ENCODE measurements around the gene EML6. TPM values are rescaled to one million over a fixed set of nuclear protein-coding genes. Genes with fewer than 3 reads are reported as not detected.

The EML6 gene
- total RNA-seq, 1 experiment from 2014 or later = 1.5 TPM

DNA sequence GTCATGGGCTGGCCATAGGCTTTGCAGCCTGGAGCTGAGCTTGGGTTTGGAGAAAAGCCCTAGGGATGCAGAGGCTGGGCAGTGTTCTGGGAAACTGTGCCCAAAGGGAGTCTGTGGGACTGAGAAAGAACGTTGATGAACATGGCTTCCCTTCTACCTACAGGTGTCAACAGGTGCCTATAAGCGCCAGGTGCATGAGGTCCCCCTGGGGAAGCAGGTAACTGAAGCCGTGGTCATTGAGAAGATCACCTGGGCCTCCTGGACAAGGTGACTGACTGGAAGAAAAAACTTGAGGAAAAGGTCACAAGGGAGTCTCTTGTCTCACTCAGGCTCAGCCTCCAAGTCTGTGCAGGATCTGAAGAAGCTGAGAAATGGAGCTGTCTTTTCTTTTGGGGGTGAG is 243.4 kb downstream of the EML6 start:
- Histone ChIP-seq H3K14ac (ENCODE audit: insufficient read depth, low read length) (no peak overlapping the region), H4K20me1 (ENCODE audit: control insufficient read depth, insufficient read depth, insufficient read length) (no peaks in the 10 kb centered on the region), H3K56ac (ENCODE audit: insufficient read length, low read depth, low read length) (no peak overlapping the region), H4K5ac (ENCODE audit: insufficient read length, low read depth, low read length) (no peak overlapping the region), H3K23me2 (ENCODE audit: insufficient read length, low read depth, low read length, poor library complexity, severe bottlenecking) (no peaks in the 10 kb centered on the region), H3K27ac (ENCODE audit: insufficient read length, low read depth, low read length) (no peak overlapping the region), H3K9ac (ENCODE audit: extremely low read depth, insufficient read length, low read length) (no peak overlapping the region), H3K4me1 (ENCODE audit: insufficient read depth, low read length) (peaks cover 2% of the 10 kb centered on the region; the same call in 1 of the 2 replicates), H2BK120ac (ENCODE audit: low read depth, low read length, poor library complexity, severe bottlenecking) (no peak overlapping the region), H3K4ac (ENCODE audit: low read depth, low read length) (no peak overlapping the region), H4K91ac (ENCODE audit: insufficient read length, low read depth, low read length) (no peak overlapping the region), H4K8ac (replicated peaks; ENCODE audit: insufficient read length, low read depth, low read length) (no peak overlapping the region), H3K4me2 (ENCODE audit: insufficient read depth, insufficient read length, low read length) (no peak overlapping the region), H3T11ph (ENCODE audit: low read length) (no peak overlapping the region), H3K79me1 (ENCODE audit: insufficient read depth, low read depth, low read length, poor library complexity, severe bottlenecking) (no peaks in the 10 kb centered on the region), H2BK5ac (ENCODE audit: insufficient read length, low read length) (no peak overlapping the region), H3K9me3 (ENCODE audit: control insufficient read depth, low read depth, low read length) (no peaks in the 10 kb centered on the region), H3K18ac (ENCODE audit: insufficient read length, low read depth, low read length) (no peak overlapping the region), H2AFZ (ENCODE audit: low read length) (no peak overlapping the region), H3K23ac (ENCODE audit: insufficient read length, low read depth, low read length) (no peak overlapping the region), H2BK15ac (ENCODE audit: low read depth, low read length) (no peak overlapping the region), H2BK12ac (ENCODE audit: insufficient read length, low read depth, low read length) (no peak overlapping the region), H3K27me3 (ENCODE audit: insufficient read depth, low read length) (no peaks in the 10 kb centered on the region), H2AK5ac (ENCODE audit: insufficient read length, low read length) (no peak overlapping the region), H2BK20ac (ENCODE audit: low read depth, low read length, poor library complexity, severe bottlenecking) (no peak overlapping the region), H3K79me2 (ENCODE audit: insufficient read depth, low read length) (no peaks in the 10 kb centered on the region)
- peak overlapping the region in 1 of 3 experiments; percentile 30; a peak in 1 of 7 replicates for H3K27ac Mint-ChIP-seq
- no peak overlapping the region for H3K4me3 Mint-ChIP-seq
- H3K36me3 Mint-ChIP-seq (ENCODE audit: insufficient read depth in 1 of 3, low read depth in 3 of 3) = peaks cover 15 to 34% (median 23%) of the 10 kb centered on the region in 3 experiments
- no peaks in the 10 kb centered on the region for H3K9me3 Mint-ChIP-seq
- DNase-seq = no peak
- peaks cover 30 to 32% of the 10 kb centered on the region in 2 experiments for H3K4me1 Mint-ChIP-seq
- WGBS (ENCODE audit: extremely low coverage, insufficient read length, low lambda C conversion rate) = no CpG with 5 or more reads among the region's 3 CpGs
- TF ChIP-seq, protein P1, sequence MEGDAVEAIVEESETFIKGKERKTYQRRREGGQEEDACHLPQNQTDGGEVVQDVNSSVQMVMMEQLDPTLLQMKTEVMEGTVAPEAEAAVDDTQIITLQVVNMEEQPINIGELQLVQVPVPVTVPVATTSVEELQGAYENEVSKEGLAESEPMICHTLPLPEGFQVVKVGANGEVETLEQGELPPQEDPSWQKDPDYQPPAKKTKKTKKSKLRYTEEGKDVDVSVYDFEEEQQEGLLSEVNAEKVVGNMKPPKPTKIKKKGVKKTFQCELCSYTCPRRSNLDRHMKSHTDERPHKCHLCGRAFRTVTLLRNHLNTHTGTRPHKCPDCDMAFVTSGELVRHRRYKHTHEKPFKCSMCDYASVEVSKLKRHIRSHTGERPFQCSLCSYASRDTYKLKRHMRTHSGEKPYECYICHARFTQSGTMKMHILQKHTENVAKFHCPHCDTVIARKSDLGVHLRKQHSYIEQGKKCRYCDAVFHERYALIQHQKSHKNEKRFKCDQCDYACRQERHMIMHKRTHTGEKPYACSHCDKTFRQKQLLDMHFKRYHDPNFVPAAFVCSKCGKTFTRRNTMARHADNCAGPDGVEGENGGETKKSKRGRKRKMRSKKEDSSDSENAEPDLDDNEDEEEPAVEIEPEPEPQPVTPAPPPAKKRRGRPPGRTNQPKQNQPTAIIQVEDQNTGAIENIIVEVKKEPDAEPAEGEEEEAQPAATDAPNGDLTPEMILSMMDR (conservative IDR thresholded peaks at IDR 0.05) = no peak
- no peaks in the 10 kb centered on the region; the same call in 1 of the 2 replicates for H3K27me3 Mint-ChIP-seq (ENCODE audit: low read depth)
